COLO668 (cell line): ENCODE measurements around the gene FRY.
"Not testable (repeated sequence)": the region's sequence is repeated elsewhere in the genome, so short reads cannot be mapped to it uniquely, and the experiment has no call there.

Experiments used
- DNase-seq: peaks from one replicate; lab custom pipeline; 2025; ENCODE audit not compliant: unreplicated experiment; lab: John Stamatoyannopoulos, UW

The FRY gene

DNA sequence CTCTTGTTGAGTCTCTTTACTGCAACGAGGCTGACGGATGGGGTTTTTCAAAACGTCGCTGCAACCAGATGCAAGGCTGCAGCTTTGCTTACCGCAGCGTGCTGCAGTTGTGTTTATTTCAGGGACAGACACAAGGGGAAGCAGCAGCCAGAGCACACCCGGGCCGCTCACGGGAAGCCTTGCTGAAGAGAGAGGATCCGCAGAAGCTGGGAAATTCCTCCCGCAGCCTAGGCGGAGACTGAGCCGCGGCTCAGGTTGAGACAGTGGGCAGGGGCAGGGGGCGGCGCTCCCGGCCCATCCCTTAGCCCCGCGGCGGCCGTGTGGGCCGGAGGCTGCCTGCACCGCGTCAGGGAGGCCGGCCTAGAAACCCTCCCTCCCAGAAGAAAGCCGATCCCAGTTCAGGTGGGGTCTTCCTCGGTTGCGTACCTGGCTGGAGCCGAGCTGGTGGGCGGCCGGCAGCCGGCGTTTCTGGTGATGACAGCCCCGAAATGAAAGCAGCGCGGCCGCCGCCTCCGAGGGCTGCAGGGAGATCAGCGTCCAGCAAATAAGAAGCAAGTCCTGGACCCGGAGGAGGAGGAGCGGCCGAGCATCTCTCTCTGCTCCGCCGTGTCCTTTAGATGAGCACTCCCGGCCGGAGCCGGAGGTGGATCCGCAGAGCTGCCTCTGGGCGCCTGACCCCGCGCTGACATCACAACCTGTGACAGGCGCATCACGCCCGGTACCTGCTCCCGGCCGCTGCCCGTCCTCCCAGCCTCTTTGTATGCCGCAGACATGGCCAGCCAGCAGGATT lies at the start of gene FRY:
TSS of gene FRY (plus strand) at position 750 of the 790 bp plus-strand sequence. CDS start at position 772, 22 bp downstream.
- DNase-seq: peak; percentile 95

DNA sequence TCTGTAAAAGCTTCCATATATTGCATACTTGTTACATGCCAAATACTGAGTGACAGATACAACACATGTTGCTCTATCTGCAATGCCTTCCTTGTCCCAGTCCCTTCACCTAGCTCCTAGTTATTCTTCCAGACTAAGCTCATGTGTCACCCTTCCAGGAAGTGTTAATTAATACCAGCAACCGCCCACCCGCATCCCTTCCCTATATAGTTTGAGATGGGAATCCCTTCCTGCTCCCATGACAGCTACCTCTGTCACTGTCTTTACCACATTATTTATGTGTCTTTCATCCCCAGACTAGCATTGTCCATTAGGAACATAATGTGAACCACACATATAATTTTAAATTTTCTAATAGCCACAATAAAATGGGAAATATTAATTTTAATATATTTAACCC lies 49.5 kb upstream of the FRY start:
- peak; percentile 81 for DNase-seq

DNA sequence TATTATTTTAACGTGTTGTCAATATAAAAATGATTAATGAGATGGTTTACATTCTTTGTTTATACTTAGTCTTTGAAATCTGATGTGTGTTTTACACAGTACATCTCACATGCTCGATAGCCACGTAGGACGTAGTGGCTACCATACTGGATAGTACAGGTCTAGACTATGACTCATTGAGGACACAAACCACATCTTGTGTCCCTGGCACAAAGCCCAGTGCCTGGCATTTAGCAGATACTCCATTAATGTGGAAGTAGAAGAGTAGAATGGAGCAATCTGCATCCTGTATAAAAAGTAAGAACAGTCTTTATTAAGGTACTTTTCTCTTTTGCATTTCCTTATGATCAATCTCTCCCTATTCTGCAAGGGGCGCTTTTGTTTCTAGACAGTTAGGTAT lies 49.0 kb upstream of the FRY start:
- DNase-seq: peak; percentile 99

DNA sequence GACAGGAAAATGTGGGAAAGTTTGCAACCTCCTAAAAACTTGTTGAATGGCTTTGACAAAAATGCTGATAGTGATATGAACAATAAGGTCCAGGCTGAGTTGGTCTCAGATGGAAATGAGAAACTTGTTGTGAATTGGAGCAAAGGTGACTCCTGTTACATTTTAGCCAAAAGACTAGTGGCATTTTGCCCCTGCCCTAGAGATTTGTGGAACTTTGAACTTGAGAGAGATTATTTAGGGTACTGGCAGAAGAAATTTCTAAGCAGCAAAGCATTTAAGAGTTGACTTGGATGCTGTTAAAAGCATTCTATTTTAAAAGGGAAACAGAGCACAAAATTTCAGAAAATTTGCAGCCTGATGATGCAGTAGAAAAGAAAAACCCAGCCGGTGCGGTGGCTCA lies 47.9 kb upstream of the FRY start:
- DNase-seq: not testable (repeated sequence)

DNA sequence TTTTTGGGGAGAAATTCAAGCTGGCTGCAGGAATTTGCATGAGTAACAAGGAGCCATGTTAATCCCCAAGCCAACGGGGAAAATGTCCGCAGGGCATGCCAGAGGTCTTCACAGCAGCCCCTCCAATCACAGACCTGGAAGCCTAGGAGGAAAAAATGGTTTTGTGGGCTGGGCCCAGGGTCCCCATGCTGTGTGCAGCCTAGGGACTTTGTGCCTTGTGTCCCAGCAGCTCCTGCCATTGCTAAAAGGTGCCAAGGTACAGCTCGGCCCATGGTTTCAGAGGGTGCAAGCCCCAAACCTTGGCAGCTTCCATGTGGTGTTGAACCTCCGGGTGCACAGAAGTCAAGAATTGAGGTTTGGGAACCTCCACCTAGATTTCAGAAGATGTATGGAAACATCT lies 47.2 kb upstream of the FRY start:
- DNase-seq: not testable (repeated sequence)

DNA sequence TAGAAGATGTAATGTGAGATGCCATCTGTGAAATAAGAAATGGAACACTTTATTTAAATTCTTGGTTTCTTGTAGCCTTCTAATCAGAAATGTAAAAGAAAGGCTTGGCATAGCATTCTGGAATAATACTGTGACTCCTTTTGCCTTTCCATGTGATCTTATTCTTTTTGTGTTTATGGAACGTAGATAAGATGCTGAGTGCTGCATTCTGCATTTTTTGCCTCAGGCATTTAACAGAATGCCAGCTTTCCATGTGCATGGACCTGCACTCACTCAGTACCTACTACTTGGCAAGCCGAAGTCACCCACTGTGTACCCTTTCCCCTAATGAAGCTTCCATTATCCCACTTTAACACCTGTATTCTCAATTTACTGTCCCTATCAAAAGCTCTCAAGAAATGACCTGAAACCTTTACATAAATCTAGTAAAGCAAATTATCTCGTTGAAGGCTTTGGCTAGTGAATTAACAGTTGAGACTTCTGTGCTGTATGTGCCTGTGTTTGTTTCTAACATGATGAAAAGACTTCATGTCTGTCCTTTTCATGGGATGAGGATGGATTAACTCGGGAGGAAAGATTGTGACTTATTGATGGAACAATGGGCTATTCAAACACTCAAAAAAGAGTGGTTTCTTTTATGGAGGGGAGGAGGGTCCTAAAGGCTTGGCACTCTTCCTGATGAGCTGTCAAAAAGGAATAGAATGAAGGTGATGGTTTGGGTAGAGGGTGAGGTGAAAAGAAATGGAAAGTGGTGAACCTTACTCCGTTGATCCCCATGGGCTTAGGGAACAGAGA lies 44.7 kb upstream of the FRY start:
- DNase-seq: no peak

DNA sequence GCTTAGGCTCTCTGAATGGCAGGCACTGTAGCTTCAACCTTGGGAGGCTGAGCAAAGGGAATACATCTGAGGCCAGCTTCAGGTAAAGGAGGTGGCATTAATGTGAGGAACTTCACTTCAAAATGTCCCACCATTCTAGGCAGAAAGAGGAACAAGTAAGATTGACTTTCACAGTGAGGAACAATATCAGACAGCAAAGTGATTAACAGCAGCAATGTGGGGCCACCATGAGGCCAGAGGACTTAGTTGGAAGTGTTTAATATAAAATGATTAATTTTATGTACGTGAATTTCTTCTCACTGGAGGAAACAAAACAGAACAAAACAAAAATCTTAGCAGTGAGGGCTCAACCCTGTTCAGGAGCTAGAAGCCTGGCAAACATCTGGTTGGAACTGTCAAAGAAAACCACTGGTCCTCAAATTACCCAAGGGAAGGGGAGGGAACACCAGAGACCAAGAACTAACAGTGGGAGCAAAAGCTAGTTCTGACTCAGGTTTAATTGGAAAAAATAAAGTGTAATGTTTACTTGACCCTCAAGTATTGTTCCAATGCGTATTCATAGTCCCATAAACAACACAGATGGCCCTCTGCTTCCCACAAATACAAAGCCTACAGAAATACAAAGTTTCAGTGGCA lies 43.9 kb upstream of the FRY start:
- DNase-seq: no peak

DNA sequence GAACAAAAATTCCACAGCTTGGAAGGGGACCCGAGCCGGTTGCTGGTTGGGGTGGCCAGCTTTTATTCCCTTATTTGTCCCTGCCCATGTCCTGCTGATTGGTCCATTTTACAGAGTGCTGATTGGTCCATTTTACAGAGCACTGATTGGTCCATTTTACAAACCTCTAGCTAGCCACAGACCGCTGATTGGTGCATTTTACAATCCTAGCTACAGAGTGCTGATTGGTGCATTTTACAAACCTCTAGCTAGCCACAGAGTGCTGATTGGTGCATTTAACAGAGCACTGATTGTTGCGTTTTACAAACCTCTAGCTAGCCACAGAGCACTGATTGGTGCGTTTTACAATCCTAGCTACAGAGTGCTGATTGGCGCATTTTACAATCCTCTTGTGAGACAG lies 37.2 kb upstream of the FRY start:
- DNase-seq: not testable (repeated sequence)

DNA sequence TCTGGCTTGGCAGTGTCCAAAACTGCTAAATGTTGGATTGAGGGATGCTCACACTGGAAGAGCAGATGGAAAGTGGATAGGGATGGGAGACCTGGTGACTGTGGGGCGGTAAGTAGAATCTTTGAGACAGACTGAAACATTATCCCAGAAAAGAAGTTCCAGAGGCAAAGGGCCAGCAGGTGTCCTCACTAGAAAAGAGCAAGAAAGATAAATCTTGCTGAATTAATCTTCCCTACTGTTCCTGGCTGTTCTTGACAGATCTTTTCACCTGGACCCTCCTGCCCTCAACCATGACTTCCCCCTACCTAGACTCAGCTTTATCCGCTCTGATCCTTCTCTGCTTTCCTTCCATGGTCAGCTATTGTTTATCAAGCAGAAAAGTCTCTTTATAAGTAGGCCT lies 35.0 kb upstream of the FRY start:
- DNase-seq: no peak

DNA sequence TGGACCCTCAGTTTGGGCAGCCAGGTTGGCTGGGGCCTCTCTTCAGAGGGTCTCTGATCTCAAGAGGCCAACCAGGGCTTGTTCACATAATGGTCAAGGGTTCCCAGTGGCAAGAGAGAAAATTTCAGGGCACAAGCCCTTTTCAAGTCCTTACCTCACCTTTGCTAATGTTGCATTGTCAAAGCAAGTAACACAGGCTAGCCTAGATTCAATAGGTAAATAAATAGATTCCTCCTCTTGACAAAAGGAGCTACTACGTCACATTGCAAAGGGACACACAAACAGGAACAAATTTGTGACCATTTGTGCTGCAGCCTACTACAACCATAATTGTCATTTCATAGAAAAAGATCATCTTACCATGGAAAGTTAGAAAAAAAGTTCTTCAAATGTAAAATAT lies 33.9 kb upstream of the FRY start:
- DNase-seq: no peak

DNA sequence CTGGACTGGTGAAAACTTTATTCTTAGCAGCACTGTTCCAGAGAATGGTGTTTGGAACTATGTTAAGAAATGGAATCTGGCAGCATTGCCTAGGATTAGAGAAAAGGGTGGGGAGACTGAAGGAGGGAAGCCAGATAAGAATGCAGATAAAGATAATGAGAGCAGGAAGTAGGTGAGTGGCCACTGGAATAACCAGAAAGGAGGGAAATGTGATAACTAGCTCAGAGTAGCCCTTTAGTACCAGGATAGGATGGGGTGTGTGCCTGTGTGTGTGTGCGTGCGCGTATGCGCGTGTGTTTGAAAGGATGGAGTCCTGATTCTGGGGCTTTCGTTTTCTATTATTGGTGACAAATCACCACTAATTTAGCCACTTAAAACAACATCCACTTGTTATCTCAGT lies 33.4 kb upstream of the FRY start:
- no peak for DNase-seq

DNA sequence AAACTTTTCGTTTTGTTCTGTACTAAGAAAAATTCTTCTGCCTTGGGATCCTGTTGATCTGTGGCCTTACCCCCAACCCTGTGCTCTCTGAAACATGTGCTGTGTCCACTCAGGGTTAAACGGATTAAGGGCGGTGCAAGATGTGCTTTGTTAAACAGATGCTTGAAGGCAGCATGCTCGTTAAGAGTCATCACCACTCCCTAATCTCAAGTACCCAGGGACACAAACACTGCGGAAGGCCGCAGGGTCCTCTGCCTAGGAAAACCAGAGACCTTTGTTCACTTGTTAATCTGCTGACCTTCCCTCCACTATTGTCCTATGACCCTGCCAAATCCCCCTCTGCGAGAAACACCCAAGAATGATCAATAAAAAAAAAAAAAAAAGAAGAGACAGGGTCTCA lies 30.8 kb upstream of the FRY start:
- DNase-seq: not testable (repeated sequence)

DNA sequence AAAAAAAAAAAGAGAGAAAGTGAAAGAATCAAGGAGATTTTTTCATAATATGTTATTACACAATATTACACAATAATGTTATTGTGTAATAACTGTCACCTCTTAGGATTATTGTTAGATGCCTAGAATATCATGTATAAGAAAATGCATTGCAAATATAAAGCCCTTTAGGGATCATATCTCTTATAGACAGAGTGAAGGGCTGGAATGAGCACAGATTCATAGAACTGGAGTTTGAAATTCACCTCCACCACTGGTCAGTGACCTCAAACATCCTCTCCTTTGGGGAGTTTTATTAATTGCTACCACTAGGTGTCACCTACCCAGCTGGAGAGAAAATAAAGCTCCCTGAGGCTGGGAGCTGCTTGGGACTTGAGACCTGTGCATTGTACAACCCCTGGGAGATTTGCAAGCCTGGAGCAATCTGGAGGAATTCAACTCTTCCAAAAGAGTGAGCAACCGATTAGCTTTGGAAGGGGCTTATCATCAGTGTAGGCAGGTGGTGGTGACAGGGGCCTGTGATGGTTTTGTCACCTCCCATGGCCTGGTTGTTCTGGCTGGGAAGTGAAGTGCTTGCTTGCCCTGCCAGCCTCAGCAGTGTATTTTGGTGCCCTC lies 30.3 kb upstream of the FRY start:
- peak; percentile 55 for DNase-seq

DNA sequence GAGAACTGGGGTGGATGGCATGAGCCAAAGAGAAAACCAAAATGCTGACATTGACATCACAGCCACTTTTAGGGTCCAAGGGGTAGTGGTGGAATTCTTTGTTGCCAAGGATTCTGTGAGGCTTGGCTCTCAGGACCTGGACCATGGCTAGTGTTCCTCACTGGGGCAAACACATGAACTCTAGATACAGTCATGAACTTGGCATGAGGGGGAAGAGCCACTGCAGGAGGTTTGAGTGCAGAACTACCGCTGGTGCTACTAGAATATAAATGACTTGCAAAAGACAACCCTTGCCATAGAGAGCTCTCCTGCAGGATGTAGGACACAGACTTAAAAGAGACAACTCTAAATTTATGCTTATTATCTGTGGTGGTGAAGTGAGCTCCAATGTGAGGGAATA lies 29.8 kb upstream of the FRY start:
- no peak for DNase-seq

DNA sequence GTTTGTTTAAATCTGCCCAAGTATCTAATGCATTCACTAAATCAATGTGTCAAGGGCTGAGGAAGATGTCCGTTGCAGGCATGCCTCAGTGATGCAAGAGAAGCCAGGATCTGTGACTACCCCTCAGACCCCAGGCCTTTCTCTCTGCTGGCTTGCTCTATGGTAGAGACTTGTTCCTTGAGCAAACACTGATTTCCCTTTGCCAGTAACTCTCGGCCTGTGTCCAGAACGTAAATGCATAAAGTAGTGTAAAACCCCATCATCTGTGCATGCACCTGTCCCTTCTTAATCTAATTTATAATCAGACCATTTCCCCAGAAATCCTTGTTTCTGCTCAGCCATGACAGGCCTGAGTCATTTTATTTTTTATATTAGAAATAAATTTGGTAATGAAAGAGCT lies 28.7 kb upstream of the FRY start:
- DNase-seq: no peak

DNA sequence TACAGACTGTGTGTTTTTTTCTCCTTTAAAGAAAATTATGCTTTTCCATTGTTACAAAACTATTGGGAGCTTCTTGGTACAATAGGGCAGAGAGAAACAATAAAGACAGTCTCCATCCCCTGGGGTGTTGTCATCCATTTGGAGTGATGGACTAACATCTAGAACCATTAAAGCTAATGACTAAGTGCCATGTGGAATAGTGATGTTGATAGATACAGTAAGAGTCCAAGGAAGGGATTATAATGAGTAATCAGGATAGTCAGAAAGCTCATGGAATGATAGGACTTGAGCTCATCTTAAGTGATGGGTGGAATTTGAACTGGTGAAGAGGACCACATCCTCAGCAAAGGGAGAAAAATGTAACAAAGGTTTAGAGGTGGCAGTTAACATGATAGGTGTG lies 24.1 kb upstream of the FRY start:
- DNase-seq: no peak

DNA sequence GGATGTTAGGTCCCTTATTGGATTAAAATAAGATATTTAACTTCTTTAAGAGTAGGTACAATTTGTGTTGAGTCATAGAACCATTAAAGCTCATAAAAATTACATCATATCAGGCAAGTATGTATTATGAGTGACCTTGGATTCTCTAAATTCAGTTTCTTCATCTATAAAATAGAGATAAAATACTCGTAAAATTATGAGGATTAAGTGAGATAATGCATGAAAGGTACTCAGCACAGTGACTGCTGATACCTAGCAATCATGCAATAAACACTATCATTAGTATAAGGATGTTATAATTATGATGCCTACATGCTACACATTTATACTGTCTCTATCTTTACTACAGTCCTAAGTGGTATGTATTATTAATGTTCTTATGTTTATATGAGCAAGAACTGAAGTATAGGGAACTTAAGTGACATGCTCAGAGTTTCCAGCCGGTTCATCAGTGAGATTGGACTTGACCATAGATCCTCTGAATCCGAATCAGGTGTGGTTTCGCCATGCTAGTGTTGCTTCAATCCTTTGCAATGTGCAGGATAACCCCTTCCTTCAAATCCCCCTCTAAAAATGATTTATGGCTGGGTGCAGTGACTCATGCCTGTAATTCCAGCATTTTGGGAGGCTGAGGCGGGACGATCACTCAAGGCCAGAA lies 22.9 kb upstream of the FRY start:
- DNase-seq: no peak

DNA sequence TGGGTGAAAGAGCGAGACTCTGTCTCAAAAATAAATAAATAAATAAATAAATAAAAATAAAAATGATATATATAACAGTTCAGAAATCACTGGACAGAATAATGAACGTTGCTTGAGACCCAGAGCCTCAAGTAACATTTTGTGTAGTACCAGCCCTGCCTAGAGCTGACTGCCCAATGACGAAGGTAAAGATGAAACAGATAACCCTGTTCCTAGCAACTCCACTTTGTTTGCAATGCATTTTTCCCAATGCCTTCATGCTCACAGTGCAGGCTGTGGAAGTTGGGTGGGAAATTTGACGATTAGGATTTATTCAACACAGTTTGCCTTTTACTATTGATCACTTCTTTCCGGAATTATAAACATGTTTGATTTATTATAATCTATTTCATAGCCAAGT lies 22.2 kb upstream of the FRY start:
- DNase-seq: no peak

DNA sequence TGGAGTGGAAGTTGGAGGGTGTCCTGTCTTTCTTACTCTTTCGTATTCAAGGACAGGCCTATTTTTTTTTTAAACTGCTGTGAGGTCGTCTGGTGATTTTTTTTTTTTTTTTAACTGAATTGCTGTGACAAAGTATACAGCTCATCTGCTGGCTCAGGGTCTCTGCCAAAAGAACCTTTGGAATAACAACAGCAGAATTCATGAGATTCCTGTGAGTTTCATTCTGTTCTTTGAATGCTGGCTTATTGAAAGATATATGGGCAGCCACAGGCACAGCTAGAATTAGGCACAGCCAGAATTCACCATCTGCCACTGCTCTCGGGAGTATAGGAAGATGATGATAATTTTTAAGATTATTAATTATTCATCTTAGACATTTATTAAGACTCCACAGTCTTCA lies 21.4 kb upstream of the FRY start:
- DNase-seq: no peak

DNA sequence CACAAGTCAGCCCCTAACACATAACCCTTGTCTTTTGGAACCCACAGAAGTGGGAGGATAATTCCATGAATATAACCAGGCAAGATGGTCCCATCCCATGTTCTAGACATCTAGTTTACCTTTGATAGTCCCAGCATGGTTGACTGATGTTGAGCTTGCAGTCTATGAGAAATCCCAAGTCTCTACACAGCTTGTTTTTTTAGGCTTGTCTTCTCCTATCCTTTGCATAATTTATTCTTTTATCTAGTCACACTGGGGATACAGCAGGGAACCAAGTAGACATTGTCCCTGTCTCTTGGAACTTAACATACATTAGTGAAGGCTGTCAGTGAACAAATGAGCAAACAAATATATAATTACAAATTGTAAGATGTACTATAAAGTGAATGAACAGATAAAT lies 19.6 kb upstream of the FRY start:
- DNase-seq: no peak

DNA sequence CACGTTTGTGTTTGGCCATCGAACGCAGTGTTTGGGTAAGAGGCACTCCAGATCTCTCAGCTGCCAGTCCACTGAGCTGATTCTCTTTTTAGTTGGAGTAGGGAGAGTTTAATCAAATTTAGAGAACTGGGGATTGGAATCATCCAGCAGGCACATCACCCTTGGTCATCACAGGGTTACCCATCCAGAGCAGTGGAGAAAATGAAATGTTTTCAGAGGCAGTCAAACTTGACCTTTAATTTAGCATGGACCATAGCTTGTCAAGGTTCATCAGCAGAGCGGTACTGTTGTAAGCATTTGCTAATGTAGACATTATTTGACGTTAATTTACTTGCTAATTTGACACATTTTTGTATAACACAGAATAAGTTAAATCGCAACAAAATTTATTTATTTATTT lies 18.4 kb upstream of the FRY start:
- no peak for DNase-seq
